Calu3 (cell line): ENCODE measurements around the gene DDX17. TPM values are rescaled to one million over a fixed set of nuclear protein-coding genes. Genes with fewer than 3 reads are reported as not detected.

Experiments used
- BruUV-seq: library from RNA; stranded (reverse); fragments of 400-500 nt; replicated peaks from 2 replicates; lab custom pipeline; 2021; lab: Mats Ljungman, UMichigan
- CTCF ChIA-PET: fragments of 300-600 bp; sonication (Branson Sonifier 250); formaldehyde crosslinking; loops from one replicate; lab custom pipeline; 2022; ENCODE audit warnings: antibody characterized with exemption; lab: Charles Lee
- DNase-seq: peaks from one replicate; pipeline ENCODE4 v3.0.0; 2022
- H3K27ac Mint-ChIP-seq: one replicate; pipeline ENCODE4 v1.8.0; 2022; ENCODE audit warnings: mixed read lengths; ENCODE audit not compliant: unreplicated experiment
- H3K27me3 Mint-ChIP-seq: one replicate; pipeline ENCODE4 v1.8.0; 2022; ENCODE audit warnings: mixed read lengths; ENCODE audit not compliant: unreplicated experiment
- H3K36me3 Mint-ChIP-seq: one replicate; pipeline ENCODE4 v1.8.0; 2022; ENCODE audit warnings: mild to moderate bottlenecking, moderate library complexity, mixed read lengths; ENCODE audit not compliant: insufficient read depth, unreplicated experiment
- H3K4me1 Mint-ChIP-seq: one replicate; pipeline ENCODE4 v1.8.0; 2022; ENCODE audit warnings: mild to moderate bottlenecking, low read depth, mixed read lengths; ENCODE audit not compliant: unreplicated experiment
- H3K4me3 Mint-ChIP-seq: one replicate; pipeline ENCODE4 v1.8.0; 2022; ENCODE audit warnings: mild to moderate bottlenecking, low read depth, moderate library complexity, mixed read lengths; ENCODE audit not compliant: unreplicated experiment
- H3K9me3 Mint-ChIP-seq: one replicate; pipeline ENCODE4 v1.8.0; 2022; ENCODE audit warnings: low read depth, mixed read lengths; ENCODE audit not compliant: unreplicated experiment
- intact Hi-C: fragments of 100-400 bp; cut with micrococcal nuclease; formaldehyde crosslinking; loops from one replicate; pipeline ENCODE4 v1.10.0; 2022; ENCODE audit not compliant: unreplicated experiment
- total RNA-seq: library from RNA; stranded (reverse); gene quantifications from 2 replicates; pipeline ENCODE4 v1.2.3, GENCODE V29; 2022
- TF ChIP-seq, protein P1 (sequence below): fragments of 200-600 bp; IDR thresholded peaks from one replicate; pipeline ENCODE4 v1.8.0; 2022; ENCODE audit warnings: antibody characterized with exemption; ENCODE audit not compliant: unreplicated experiment

DDX17 gene
- total RNA-seq, 1 experiment from 2014 or later, result 342 TPM

DNA sequence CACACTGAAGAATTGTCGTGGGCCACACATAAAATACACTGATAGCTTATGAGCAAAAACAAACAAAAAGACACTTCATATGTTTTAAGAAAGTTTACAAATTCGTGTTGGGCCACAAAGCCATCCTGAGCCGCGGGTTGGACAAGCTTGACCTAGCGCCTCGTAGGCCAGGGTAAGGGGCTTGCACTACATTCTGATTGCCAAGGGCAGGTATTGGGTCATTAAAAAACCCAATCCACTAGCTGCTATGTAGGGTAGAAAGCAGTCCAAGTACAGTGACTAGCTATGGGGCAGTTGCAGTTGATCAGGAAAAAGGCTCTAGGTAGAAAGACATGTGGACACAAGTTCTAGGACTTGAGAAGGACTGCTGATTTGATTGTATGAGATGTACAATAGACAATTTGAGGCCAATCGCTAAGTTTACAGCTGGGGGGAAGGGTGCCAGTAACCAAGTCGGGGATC, 24.2 kb downstream of the DDX17 start:
- Mint-ChIP-seq H3K9me3 (no peaks in the 10 kb centered on the region), H3K27ac (peak overlapping the region; percentile 12), H3K4me3 (no peak overlapping the region), H3K4me1 (no peaks in the 10 kb centered on the region), H3K27me3 (no peaks in the 10 kb centered on the region), H3K36me3 (peaks cover 100% of the 10 kb centered on the region)
- intact Hi-C loops, result no loop called here
- no peak for DNase-seq
- BruUV-seq, result no TSS peak
- CTCF ChIA-PET, result no interaction called here
- TF ChIP-seq, protein P1, sequence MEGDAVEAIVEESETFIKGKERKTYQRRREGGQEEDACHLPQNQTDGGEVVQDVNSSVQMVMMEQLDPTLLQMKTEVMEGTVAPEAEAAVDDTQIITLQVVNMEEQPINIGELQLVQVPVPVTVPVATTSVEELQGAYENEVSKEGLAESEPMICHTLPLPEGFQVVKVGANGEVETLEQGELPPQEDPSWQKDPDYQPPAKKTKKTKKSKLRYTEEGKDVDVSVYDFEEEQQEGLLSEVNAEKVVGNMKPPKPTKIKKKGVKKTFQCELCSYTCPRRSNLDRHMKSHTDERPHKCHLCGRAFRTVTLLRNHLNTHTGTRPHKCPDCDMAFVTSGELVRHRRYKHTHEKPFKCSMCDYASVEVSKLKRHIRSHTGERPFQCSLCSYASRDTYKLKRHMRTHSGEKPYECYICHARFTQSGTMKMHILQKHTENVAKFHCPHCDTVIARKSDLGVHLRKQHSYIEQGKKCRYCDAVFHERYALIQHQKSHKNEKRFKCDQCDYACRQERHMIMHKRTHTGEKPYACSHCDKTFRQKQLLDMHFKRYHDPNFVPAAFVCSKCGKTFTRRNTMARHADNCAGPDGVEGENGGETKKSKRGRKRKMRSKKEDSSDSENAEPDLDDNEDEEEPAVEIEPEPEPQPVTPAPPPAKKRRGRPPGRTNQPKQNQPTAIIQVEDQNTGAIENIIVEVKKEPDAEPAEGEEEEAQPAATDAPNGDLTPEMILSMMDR, result no peak

DNA sequence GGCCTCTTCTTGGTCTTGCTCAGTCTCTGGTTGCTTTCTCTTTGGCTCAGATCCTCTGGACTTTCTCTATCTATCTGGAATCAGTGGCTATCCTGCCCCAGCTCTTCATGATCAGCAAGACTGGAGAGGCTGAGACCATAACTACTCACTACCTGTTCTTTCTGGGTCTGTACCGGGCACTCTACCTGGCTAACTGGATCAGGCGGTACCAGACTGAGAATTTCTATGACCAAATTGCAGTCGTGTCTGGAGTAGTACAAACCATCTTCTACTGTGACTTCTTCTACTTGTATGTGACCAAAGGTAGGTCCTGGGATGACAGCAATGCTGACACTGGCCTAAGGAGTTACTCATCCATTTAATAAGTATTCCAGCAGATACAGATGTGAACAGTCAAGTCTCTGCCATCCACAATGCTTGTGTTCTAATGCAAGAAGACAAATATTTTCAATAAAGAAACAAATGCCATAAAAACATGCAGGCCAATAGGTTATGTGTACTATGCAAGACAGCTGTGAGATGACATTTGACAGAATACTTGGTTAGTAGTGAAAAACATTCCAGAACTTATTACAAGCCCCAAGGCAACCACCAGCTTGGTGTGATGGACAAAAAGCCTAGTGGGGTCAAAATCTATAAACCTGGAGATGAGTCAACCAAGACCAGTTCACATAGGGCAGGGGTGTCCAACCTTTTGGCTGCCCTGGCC, 24.8 kb downstream of the DDX17 start:
- BruUV-seq, result no TSS peak
- Mint-ChIP-seq H3K27me3 (no peaks in the 10 kb centered on the region), H3K4me1 (no peaks in the 10 kb centered on the region), H3K9me3 (no peaks in the 10 kb centered on the region), H3K27ac (peak overlapping the region; percentile 12), H3K4me3 (no peak overlapping the region), H3K36me3 (peaks cover 100% of the 10 kb centered on the region)
- TF ChIP-seq, protein P1, result no peak
- intact Hi-C loops, result no loop called here
- DNase-seq, result no peak
- CTCF ChIA-PET, result no interaction called here

DNA sequence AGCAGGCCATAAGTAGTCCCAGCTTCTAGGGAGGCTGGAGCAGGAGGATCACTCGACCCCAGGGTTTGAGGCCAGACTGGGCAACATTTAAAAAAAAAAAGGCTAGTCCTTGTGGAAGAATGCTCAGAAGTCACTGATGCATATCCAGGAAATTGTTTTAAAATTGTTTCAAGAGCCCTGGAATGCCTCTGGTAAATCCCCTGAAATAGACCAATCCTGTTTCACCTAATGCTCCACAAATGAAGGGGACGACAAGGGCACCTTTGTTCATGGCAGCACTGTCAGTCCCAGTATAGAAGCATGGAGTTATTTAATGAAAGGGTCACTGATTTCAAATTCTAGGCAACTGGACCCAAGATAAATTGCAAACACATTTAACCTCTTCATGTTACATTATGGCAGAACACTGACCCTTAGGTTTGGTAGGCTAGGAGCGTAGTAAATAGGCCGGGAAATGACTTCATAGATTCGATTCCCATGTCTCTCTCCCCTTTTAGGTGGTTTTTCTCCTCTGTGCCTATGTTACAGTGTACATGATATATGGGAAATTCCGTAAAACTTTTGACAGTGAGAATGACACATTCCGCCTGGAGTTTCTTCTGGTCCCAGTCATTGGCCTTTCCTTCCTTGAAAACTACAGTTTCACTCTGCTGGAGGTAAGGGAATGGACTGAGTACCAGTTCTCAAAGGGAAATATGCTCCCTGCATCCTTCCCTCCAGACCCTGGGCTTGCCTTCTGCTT, 26.8 kb downstream of the DDX17 start:
- no peak for DNase-seq
- Mint-ChIP-seq H3K36me3 (peaks cover 79% of the 10 kb centered on the region), H3K9me3 (no peaks in the 10 kb centered on the region), H3K4me1 (no peaks in the 10 kb centered on the region), H3K4me3 (no peak overlapping the region), H3K27ac (no peak overlapping the region), H3K27me3 (no peaks in the 10 kb centered on the region)
- CTCF ChIA-PET, result no interaction called here
- TF ChIP-seq, protein P1, result no peak
- intact Hi-C loops, result no loop called here
- TSS peak; percentile 6 for BruUV-seq

DNA sequence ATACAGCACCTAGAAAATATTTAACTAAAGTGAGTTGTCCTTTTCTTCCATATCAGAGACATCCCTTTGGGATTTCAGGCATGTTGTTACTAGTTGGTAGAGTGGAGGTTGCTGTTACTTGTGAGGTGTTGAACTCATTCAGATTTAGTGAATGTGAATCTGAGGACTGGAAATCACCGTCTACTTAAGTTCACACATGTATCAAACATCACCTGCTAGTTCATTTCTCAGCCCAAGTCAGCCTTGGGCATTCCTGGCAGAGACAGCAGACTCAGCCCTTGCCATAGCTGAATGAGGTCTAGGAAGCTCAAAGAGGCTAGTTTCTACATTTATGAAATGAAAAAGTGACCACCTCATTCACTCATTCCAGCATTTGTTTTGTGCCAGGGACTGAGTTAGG, 28.5 kb downstream of the DDX17 start:
- TF ChIP-seq, protein P1, result no peak
- intact Hi-C loops, result no loop called here
- Mint-ChIP-seq H3K36me3 (peaks cover 63% of the 10 kb centered on the region), H3K9me3 (no peaks in the 10 kb centered on the region), H3K27me3 (no peaks in the 10 kb centered on the region), H3K27ac (peak overlapping the region; percentile 71), H3K4me1 (no peaks in the 10 kb centered on the region), H3K4me3 (no peak overlapping the region)
- BruUV-seq, result no TSS peak
- CTCF ChIA-PET, result interaction anchor here (0.7 kb wide), 1 partner anchor 424 kb away, joined by 3 read pairs; no protein-coding TSS in a partner anchor
- DNase-seq, result no peak
